Stimulated activated CD4-positive, alpha-beta T cell treated with anti-CD3 and anti-CD28 coated beads, TNF-alpha, amount 100 ng/mL, for 48 hours (primary cell): ENCODE results near the gene IDH3G.
"Not testable (repeated sequence)": the region's sequence is repeated elsewhere in the genome, so short reads cannot be mapped to it uniquely, and the experiment has no call there.

Experiments used
- DNase-seq, 3 donors: peaks; one replicate each; pipeline ENCODE4 v3.0.0-alpha.2; 2020; ENCODE audit warnings: low read depth in 3 of 3

IDH3G gene

DNA sequence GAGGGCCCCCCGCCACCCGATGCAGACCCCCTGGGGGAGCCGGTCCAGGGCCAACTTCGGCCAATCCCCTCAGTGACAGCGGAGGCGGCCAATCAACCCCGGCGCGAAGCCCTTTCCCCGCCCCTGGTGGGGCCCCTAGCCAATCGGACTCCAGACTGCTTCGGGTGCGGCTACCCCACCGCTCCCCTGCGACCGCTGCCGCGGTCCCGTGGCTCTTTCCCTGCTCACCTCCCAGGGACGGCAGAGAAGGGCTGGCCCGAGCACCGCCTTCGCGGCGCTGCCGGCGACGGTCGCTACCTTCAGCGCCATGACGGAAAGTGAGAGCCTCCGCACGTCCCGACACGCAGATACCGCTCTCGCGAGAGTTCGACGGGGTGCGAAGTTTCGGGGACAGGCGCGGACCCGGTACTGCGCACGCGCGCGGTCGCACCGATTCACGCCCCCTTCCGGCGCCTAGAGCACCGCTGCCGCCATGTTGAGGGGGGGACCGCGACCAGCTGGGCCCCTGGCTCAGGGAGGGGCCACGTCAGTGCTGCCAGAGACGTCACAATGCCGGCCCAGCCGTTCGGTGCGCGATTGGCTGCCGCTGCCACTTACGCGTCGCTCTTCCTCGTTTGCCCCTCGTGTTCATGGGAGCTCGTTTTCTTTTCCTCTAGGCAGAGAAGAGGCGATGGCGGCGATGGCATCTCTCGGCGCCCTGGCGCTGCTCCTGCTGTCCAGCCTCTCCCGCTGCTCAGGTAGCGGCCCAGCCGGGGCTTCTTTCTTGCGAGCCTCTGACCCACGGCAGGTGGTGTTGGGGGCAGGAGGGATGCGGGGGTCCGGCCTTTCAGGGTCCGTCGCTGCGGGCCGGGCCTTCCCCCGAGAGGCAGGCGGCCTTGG, at the start of gene IDH3G, which contains the start of gene SSR4:
TSS of gene IDH3G (minus strand) at position 358 of the 879 bp plus-strand sequence. CDS start at position 309, 49 bp downstream.
TSS of gene SSR4 (plus strand) at position 651 of the 879 bp plus-strand sequence. CDS start at position 671, 20 bp downstream.
- DNase-seq, result peak; percentile 77 to 89 (median 88)

DNA sequence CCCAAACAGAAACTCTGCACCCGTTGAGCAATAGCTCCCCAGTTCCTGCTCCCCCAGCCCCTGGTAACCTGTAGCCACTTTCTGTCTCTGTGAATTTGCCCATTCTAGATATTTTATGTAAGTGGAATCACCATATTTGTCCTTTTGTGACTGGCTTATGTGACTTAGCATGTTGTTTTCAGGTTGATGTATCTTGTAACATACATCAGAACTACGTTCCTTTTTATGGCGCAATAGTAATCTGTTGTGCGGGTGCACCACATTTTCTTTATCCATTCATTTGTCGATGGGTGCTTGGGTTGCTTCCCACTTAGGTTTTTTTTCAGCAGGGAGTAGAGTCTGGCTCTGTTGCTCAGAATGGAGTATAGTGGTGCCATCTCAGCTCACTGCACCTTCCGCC, 42.7 kb upstream of the IDH3G start:
- DNase-seq, result no peak

DNA sequence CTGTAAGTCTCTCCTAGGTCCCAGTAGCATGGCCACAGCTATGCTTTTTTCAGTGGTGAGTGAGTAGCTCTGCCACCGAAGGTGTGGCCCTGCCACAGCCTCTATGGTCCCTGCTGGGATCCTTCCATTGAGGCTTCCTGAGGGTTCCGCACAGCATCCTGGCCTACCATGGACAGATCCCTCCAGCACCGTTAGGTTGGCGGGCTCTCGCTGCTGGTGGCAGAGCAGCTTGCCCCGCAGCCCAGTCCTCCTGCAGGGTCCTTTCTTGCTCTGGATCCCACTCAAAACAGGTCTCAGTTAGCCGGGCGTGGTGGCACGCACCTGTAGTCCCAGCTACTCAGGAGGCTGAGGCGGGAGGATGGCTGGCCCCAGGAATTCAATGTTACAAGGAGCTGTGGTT, 38.6 kb upstream of the IDH3G start:
- DNase-seq, result no peak

DNA sequence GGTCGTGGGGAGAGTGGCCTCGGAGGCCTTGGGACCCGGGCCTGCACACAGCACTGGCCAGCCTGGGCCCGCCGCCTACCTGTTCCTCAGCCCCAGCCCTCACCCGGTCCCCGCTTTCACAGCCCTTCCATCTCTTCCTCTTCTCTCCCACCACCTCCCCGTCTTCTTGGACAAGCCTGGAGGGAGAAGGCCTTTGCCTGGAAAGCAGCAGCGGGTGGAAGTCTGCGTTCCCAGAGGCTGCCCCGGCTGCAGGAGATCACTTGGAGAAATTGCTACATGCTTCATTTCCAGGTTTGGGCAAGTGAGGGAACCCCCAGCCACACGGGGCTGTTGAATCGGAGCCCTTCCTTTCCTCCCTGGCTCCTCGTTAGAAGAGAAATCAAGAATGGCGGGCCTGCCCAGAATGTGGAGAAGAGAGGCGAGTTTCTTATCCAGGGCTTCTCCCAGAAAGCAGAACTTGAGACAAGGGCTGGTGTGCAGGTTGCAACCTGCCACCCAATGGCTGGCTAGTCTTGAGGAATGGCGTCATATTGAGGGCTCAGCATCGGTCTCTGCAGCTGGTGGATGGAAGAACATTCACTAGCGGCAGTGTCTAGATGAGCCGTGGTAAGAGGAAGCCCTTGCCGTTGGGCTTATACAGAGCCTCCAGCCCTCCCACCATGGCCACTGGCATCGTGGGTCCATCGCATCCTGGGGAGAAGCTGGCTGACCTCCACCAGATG, 37.4 kb upstream of the IDH3G start:
- no peak for DNase-seq

DNA sequence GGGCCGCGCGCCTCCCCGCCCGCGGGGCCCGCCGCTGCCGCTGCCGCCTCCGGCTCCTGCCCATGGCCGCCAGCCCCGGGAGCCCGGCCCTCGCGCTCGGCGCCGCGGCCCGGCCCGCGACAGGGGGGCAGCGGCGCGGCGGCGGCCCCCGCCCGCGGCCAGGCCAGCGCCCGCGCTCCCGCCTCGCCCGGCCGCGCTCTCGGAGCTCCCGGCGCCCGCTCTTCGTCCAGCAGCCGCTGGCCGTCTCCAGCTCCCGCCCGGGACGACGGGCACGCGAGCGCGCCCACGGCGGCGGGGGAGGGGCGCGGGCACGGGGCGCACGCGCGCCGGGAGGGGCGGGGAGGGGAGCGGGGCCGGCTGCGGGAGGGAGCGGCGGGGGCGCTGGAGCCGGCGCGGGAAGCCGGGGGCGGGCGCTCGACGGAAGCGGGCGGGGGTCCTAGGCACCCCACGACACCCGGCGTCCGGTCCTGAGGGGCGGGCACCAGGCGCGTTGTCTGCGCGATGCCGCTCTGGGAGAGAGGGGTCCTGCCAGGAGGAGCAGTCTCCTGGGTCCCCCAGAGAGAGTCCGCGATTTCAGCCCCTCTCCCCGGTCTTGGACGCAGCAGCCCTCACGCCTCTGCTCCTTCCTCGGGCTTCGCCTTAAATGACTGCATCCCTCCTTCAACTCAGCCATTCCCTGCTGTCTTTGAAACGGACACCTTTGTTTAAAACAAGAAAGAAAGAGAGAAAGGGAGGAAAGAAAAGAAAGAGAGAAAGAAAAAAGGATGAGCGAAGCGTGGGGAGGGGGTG, 36.7 kb upstream of the IDH3G start:
- DNase-seq, result no peak

DNA sequence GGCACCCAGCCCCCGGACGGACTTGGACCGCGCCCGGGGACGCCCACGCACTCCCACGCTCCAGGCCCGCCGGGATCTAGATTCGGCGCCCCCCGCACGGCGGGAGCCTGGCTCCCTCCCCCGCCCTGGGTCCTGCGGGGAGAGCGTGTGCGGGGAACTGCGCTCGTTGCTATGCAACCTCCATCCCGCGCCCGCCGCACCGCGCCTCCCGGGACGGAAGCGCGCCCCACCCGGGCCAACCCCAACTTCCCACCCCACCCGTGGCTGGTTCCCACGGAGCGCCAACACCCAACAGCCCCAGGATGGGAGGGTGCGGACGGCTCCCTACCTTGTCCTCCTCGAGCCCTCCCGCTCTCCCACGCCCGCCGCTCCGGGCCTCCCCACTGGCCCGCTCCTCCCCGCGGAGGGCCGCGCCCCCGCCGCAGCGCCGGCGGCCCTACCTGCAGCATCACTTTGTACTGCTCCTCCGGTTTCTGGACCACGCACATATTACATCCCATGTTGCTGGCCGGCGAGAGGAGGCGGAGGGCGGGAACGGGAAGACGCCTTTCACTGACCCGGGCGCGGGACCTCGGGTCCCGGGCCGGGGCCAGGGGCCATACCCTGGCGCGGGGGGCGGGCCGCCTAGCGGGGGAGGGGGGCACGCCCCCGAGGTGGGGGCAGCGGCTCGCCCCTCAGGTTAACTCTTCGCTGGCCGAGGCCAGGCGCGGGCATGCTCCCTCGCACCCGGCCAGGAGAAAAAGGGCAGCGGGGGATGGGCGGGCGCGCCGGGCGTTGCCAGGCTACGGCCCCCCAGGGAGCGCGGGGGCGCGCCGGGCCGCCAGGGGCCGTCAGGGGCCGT, 35.8 kb upstream of the IDH3G start, which contains the start of gene PDZD4:
TSS of gene PDZD4 (minus strand) at position 746 of the 841 bp plus-strand sequence. CDS start at position 500, 246 bp downstream.
- no peak for DNase-seq

DNA sequence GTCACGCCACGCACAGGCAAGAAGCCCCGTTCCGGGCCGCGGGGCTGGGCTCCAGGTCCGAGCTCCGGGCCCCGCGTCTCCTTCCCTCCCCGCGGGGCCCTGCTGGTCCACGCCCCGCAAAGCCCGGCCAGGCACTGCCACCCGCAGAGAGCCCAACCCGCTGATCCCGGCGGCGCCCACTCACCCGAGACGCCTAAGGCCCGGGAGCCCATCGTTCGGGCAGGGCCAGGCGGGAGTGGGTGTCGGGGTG, 35.3 kb upstream of the IDH3G start:
- no peak for DNase-seq

DNA sequence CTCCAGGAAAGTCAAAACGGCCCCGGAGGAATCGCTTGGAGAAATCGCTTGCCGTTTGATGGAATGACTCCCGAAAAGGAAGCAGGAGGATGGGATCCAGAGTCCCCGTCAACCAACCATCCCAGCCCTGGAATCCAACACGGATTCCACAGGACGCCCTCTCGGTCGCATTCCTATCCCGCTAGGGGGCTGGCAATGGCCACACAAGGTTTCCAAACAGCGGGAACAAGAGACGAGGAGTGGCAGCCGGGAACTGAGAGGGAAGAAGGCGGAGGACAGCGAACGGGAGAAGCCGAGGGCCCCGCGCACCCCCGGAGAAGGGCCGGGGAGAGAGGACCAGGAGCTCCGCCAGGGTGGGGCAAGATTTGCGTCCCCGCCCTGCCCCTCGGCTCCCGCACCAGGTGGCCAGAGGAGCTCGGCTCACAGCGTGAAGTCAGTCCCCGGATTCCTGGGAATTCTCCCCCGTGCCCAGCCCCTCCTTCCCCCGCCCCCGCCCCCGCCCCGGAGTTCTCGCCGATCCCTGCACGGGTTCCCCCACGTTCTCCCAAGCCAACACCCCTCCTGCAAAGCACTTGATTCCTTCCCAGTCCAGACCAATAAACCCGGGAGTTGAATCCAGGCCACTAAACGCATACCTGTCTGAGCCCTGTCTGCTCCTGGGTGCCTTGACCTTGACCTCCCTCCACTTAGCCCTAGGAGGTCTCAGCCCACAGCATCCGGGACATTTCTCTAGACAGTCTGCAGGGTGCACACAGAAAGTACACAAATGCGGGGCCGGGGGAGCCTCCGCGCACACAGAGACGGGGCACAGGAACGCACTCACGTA, 34.8 kb upstream of the IDH3G start:
- no peak for DNase-seq

DNA sequence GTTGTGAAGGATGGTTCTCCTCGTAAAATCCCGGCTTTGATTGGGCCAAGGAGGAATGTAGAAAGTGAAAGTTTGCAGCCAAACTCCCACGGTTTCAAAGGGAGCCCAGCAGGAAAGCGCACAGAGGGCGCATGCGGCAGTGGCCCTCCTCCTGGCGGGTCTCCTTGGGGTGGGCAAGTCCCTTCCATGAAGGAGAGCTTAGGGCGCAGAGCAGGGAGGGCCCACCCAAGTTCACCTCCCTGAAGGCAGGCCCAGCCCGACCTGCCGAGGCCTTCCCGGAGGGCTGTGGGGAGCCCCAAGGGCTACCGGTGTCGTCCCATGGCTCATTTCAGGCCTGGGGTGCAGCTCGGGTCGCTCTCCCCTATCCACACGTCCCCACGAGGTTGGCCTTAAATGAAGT, 34.1 kb upstream of the IDH3G start:
- DNase-seq, result no peak

DNA sequence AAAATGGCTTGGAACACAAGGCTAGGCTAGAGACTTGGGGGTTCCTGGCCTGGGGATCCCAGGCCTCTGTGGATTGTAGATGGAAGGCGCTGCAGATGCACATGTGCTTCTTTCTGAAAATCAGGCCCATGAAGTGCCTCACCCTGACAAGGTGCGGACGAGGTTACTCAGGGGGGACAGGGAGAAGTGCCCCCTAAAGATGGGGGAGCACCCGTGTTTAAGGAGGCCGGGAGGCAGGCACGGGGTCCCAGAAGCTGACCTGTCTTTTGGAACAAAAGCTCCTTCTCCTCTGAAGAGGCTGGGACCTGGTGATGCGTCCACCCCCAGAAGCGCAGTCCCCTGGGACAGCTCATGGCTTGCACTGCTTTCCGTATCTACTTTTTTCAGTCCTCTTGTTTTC, 33.7 kb upstream of the IDH3G start:
- DNase-seq, result no peak

DNA sequence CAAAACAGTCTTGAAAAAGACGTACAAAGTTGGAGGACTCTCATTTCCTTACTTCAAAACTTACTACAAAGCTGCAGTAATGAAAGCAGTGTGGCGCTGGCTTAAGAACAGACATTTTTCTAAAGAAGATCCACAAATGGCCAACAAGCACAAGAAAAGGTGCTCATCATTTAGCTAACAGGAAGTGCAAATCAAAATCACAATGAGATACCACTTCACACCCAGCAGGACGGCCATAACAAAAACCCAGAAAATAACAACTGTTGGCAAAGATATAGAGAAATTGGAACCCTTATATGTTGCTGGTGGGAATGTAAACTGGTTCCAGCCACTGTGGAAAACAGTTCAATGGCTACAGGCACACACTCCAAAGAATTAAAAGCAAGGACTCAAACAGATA, 32.8 kb upstream of the IDH3G start:
- no peak for DNase-seq

DNA sequence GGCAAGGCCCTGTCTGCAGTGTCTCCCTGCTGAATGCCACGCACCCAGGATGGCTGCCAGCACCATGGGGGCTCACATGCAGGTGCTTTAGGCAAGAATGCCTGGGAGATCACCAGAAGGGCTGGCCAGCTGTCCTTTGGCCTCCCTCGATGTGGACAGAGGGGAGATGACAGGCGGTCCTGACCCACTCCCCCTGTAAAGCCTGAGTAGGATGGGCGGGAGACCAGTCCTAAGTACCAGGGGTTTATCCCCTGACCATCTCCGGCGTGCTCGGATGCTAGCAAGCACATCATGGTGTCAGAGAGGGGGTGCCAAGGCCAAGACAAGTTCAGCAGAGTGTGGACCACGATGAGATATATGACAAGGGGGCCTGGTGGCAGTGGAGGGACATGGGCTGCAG, 30.9 kb upstream of the IDH3G start:
- DNase-seq, result no peak

DNA sequence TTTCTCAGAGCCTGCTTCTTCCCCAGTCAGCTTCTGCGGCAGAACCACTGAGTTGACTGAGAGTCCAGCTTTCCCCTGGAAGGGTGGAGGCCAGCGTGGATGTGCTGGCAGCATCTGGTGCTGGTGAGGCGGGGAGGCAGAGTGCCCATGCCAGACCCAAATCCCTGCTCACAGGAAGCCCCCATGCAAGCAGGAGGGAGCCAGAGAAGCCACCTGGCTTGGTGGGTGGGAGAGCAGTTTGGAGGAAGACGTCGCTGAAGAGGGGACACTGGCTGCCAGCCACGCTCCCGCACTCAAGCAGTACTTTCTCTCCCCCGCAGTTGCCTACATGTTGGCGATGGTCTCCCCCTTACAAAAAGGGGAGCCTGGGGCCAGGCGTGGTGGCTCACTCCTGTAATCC, 30.2 kb upstream of the IDH3G start:
- DNase-seq, result no peak

DNA sequence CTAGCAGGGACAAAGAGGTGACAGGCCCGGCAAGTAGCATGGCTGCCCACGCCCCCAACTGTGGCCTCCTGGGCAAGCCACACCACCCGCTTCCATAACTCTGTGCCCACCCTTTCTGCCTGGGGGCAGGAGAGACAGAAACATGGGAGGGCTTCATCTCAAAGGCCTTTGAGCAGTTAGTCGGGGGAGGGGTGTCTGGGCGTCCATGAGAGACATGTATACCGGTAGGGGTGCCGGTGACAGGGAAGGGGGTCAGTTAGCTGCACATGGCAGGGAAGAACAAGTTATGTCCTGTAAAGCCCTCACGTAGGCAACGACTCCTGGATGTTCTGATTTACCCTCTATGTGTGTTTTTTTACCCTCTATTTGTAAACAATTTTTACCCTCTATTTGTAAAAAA, 26.9 kb upstream of the IDH3G start:
- no peak for DNase-seq

DNA sequence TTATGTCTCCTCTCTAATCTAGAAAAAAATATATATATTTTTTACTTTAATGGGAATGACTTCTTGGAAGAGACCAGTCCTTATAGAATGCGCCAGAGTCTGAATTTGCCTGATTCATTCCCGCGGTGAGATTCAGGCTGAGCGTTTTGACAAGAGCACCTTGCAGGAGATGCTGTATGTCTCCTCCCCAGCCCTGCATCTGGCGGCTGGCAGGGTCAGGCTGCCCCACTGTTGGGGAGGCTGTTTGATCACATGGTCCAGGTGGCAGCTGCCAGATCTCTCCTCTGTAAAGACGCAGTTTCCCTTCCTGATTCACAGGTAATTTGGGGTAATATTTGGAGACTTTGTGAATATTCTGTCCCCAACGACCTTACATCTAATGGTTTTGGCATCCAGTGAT, 26.4 kb upstream of the IDH3G start:
- DNase-seq, result no peak

DNA sequence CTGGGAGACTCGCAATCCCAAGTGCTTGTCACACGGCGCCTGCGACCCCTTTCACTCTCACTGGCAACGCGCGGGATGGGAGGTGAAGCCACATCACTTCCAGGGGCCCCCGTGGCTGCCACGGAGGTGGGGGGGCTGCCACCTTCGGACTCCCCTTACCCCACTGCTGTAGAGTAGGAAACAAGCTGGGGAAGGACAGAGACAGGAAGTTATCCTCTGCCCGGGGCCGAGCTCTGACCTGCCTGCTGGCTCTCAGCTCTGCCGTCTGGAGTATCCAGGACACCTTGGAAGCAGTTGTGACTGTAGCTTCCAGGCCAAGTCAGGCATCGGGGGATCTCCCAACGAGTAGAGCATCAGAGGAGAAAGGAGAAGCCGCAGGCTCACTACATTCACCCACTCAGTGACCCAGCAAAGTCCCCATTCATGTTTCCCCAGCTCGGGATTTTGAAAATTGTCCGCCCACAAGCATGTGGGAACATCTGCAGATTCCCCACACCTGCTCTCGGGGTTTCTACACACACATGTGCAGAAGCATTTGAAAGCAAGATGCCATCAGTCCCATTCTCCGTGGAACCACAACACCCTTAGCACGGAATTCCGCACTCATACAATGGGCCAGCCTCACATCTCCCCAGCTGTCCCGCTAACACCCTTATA, 25.3 kb upstream of the IDH3G start:
- DNase-seq, result no peak

DNA sequence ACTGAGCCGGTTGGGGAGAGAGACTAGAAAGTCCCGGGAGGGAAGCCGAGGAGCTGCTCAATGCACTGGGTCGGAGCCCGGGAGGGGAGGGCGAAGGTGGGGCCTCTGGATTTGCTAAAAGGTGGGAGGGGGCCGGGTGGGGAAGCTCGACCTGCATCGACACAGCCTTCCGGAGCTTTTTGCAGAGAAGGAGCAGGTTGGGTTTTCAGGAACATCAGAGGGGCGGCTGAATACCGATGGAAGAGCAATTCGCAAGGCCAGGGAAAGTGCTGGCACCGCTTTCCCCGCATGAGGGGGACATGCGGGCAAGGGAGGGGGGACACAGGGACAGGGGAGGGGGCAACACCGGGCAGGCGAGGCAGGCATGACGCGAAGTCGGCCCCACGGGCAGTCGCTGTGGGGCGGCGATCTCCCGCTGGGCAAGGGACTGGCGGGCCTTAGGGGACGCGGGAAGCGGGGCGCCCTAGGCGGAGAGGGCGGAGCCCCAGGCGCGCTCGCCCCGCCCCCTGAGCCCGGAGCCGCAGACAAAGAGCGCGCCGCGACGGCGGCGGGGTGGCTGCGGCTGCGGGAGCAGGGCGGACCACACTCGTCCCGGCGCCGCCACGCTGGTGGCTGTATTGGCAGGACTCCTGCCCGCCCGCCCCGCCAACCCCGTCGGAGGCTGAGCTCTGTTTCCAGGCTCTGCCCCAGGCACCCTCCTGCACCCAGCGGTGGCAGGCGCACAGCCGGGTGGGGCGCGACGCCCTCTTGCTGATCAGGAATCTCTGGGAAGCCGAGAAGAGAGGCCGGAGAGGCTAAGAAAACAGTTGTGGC, 24.6 kb upstream of the IDH3G start:
- DNase-seq, result peak in 1 of 3 donors; percentile 47

DNA sequence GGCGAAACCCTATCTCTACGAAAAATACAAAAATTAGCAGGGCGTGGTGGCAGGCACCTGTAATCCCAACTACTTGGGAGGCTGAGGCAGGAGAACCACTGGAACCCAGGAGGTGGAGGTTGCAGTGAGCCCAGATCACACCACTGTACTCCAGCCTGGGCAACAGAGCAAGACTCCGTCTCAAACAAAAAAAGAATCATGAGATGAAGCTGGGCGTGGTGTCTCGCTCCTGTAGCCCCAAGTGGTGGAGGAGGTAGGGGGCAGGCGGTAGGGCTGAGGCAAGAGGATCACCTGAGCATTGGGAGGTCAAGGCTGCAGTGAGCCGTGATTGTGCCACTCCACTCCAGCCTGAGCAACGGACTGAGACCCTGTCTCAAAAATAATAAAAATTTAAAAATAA, 23.9 kb upstream of the IDH3G start:
- not testable (repeated sequence) for DNase-seq
